Stimulated activated naive CD4-positive, alpha-beta T cell (primary cell): ENCODE results near the gene SLC6A11.

Experiments used
- DNase-seq, 6 experiments: peaks; one replicate each; lab custom pipeline; 2025; lab: John Stamatoyannopoulos, UW

Gene SLC6A11

GRCh38 chr3:10790713-10791112 lies 25.3 kb upstream of the SLC6A11 start:
- DNase-seq = no peak

GRCh38 chr3:10792208-10792607 lies 23.8 kb upstream of the SLC6A11 start:
- DNase-seq = no peak

DNA sequence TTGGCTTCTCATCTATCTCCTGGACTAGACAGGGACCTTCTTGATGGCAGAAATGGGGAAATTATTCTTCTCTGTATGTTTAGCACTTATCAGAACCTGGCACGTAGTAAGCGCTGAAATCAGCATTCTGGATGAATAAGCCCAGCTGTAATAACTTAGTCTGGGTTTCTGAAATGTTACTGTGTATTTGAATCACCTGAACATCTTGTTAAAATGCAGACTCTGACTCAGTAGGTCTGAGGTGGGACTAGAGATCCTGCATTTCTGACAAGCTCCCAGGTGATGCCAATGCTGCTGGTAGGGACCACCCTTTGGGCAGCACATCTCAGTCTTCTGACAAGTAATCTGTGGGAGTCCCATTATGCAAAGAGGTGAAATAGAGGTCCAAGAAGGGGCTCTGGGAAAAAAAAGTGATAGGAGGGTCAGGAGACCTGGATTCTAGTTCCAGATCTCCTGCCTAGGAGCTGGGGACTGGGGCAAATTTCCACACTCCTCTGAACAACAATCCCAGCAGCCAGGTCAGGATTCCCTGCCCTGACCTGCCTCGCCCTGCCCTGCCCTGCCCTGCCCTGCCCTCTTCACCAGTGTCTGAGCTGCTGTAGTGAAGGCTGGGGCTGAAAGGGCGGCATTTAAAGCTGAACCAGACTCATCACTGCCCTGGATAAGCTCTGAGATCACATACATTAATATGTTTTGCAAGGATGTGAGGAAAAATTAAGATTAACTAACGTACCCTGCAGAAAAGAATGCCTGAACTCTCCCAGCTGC lies 17.2 kb upstream of the SLC6A11 start:
- no peak for DNase-seq

DNA sequence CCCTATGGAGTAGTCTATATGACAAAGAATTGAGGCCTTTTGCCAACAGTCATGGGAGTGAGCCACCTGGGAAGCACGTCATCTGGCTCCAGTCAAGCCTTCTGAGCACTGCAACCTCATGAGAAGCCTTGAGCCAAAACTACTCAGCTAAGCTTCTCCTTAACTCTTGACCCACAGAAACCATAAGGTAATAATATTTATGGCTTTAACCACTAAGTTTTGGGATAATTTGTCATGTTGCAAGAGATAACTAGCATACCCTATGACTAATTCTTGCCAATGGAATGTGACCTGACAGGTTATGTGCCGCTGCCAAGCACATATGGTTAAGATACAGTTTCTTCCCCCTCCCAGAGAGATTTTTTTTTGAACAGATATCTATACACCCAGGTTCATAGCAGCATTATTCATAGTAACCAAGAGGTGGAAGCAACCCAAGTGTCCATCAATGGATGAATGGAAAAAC lies 11.8 kb upstream of the SLC6A11 start:
- no peak for DNase-seq

GRCh38 chr3:10806006-10806405 lies 10.0 kb upstream of the SLC6A11 start:
- DNase-seq = no peak

- DNase-seq = no peak
These were observed 7.8 kb upstream of the SLC6A11 start for GRCh38 chr3:10808130-10808735.

DNA sequence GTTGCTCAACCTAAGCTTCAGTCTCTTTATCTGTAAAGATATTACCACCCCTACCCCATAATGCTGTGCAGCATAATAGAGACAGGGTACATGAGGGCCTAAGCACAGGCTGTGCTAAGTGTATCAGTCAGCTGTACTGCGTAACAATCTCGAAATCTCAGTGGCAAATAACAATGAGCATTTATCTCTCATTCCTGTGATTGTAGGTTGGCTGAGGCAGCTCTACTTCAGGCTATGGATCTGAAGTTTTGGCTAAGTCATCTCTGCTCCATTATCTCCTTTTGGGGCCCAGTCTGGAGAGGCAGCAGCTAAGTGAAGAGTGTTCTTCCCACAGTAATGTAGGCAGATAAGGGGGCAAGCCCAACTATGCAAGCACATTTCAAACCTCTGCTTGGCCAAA lies 7.1 kb upstream of the SLC6A11 start:
- DNase-seq = no peak

DNA sequence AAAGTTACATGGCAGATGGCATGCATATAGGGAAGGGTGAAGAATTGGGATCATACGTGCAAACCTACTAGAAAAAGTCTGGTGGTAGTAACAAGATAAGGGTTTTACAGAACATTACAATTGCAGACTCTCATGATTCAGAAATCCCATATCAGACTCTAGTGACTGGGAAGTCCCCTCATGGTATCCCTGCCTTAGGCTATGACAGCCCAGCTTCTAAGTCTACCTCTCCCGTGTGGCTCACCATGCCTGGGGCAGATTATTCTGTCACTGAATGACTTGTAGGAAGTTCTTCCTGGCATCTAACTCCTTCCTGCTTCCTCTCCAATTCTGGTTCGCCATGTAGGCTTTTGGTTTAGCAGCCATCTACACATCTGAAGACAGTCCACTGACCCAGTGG lies 5.7 kb upstream of the SLC6A11 start:
- no peak for DNase-seq

- DNase-seq = no peak
These were observed 2.6 kb upstream of the SLC6A11 start for GRCh38 chr3:10813425-10813824.

- DNase-seq = no peak
These were observed 1.4 kb upstream of the SLC6A11 start for GRCh38 chr3:10814623-10815022.

- DNase-seq = no peak
These were observed 541 bp upstream of the SLC6A11 start for GRCh38 chr3:10815487-10815886.

DNA sequence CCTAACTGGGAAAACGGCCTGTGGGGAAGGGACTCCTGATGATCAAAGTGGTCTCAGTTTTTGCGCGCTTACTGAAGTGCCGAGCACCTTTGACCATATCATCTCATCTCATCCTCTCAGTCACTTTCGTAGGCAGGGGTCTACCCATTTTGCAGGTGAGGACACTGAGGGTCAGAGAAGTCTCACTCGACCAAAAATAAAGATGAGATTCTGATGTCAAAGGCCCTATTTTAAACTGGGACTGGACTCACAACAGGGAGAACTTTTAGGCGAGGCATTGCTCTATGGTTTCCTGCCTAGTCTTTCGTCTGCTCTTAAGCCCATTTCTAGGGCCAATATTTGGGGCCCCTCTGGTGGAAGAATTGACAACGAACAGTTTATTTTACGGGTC lies 830 bp downstream of the SLC6A11 start:
- DNase-seq = no peak

GRCh38 chr3:10817506-10817905 lies 1.5 kb downstream of the SLC6A11 start:
- no peak for DNase-seq

GRCh38 chr3:10822055-10822454 lies 6.0 kb downstream of the SLC6A11 start:
- DNase-seq = no peak

GRCh38 chr3:10822708-10823515 lies 6.9 kb downstream of the SLC6A11 start:
- DNase-seq = no peak

DNA sequence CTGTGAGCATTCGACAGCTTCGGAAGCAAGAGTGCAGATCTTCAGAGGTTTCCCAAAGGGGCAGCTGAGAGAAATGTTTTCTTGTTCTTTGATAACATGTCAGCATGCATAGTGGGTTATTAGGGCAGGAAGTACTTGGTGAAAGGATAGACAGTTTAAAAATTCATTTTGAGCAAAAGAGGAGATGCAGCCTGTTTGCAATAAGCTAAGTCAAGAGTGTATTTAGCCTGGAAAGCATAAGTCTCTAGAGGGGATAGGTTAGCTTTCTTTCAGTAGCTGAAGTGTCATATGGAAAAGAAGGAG lies 7.4 kb downstream of the SLC6A11 start:
- DNase-seq = no peak

DNA sequence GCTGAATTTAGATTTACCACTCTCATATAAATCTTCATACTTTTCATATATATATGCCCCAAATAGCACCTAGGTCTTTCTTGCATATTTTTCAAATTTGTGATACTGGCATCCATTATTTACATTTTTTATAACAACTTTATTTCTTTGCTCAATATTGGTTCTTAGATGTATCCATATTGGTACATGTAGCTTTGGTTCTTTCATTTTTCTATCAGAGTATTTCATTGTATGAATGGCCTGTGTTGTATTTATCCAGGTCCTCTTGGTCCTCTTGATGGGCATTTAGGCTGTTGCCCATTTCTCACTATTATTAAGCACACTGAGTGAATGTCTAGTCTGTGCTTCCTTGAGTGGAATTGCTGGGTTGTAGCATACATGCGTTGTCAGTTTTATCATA lies 8.4 kb downstream of the SLC6A11 start:
- DNase-seq = no peak

GRCh38 chr3:10833855-10834414 lies 17.9 kb downstream of the SLC6A11 start:
- no peak for DNase-seq

- DNase-seq = no peak
These were observed 18.9 kb downstream of the SLC6A11 start for GRCh38 chr3:10834951-10835350.

DNA sequence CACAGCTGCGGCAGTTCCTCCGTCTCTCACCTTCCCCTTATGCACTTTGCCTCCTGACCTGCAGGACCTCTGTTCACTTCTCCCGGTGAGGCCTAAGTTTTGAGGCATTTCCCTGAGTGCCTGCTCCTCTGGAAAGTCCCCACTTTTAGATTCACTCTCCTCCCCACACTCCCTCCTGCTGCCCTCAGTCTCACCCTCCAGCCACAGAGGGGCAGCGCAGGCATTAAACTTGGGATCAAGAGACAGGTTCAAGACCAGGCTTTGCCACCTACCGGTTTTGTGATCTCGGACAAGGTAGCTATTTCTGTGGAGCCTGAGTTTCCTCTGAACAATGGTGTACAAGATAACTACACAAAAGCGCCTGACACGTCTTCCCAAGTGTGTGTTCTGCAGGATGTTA lies 19.4 kb downstream of the SLC6A11 start:
- DNase-seq = no peak

GRCh38 chr3:10836676-10837075 lies 20.6 kb downstream of the SLC6A11 start:
- DNase-seq = no peak

DNA sequence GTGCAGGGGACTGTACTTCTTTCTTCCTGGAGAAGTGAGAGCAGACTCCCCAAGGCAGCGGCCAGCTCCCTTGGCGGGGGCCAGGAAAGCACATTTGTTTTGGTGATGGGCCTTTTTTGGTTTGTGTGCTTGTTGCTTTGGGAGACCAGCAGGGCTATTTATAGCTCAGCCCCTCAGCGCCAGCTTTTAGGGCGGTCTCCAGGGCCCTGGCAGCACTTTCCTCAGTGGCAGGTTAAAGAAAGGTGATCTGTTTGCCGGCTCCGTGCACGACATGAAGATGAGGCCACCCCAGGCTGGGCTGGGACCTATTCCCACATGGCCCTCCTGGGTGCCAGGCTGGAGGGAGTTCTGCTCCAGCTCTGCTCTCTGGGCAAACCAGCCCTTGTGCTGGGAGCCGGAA lies 21.8 kb downstream of the SLC6A11 start:
- DNase-seq = no peak

DNA sequence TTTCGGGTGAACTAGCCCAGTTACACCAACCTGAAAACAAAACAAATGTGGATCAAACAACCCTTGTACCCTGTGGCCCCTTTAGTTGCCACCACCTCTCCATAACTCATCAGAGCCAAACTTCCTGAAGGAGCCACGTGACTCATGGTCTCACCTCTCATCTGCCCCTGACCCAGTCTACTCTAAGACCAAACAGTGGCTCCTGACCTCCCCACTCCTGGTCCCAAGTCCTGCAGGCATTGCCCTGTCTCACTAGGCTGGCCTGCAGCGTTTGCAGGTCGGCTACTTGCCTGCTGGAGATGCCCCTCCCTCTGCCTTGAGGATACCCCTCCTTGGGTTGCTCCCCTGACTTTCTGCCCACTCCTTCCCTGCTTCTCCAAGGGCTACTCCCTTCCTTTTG lies 23.1 kb downstream of the SLC6A11 start:
- DNase-seq = no peak
